Uterus (tissue), 4 donors: Measurements from ENCODE around the gene GADD45G. TPM values are rescaled to one million over a fixed set of nuclear protein-coding genes. Genes with fewer than 3 reads are reported as not detected.

Experiments
- DNase-seq, 2 donors: peaks; one replicate each; pipeline ENCODE4 v3.0.0-alpha.2; 2019 to 2020
- H3K27ac ChIP-seq, 2 donors: fragments of 200-600 bp; sonication (generic); 1 replicate in 1 of 2; 2 replicates in 1 of 2; pipeline ENCODE4 v1.5.1; 2016 to 2018
- H3K27me3 ChIP-seq, 2 donors: fragments of 200-600 bp; sonication (generic); one replicate each; pipeline ENCODE4 v1.5.1; 2018 to 2019; ENCODE audit warnings: control low read depth in 1 of 2
- H3K36me3 ChIP-seq, 2 donors: fragments of 200-600 bp; sonication (generic); one replicate each; pipeline ENCODE4 v1.5.1; 2019; ENCODE audit warnings: control low read depth in 1 of 2
- H3K4me1 ChIP-seq, 2 donors: fragments of 200-600 bp; sonication (generic); one replicate each; pipeline ENCODE4 v1.5.1; 2018 to 2019; ENCODE audit warnings: control low read depth in 1 of 2
- H3K4me3 ChIP-seq, 2 donors: fragments of 200-600 bp; sonication (generic); 1 replicate in 1 of 2; 2 replicates in 1 of 2; pipeline ENCODE4 v1.5.1; 2018 to 2019; ENCODE audit warnings: mild to moderate bottlenecking in 1 of 2
- H3K9me3 ChIP-seq, 2 donors: fragments of 200-600 bp; sonication (generic); one replicate each; pipeline ENCODE4 v1.5.1; 2019; ENCODE audit warnings: control low read depth in 1 of 2
- POLR2A ChIP-seq, 2 donors: fragments of 450-650 bp; IDR thresholded peaks; one replicate each; pipeline ENCODE4 v1.6.1; 2016; ENCODE audit warnings: antibody characterized with exemption in 2 of 2, mild to moderate bottlenecking in 1 of 2, moderate library complexity in 1 of 2
- intact Hi-C: fragments of 100-400 bp; cut with DNase I; formaldehyde crosslinking; loops from one replicate; pipeline ENCODE4 v1.15.1; 2023; ENCODE audit warnings: low total_unique reads
- total RNA-seq, 4 donors: library from RNA; depleted of rRNA in 3 of 4; stranded (reverse); fragments of >200 nt in 3 of 4; gene quantifications; one replicate each; pipeline versions ENCODE4 v1.1.0 to v1.2.4, GENCODE V29; 2014 to 2023
- TF ChIP-seq, protein P1 (sequence below), 4 experiments: fragments of 200-600 bp in 2 of 4; fragments of 450-650 bp in 2 of 4; sonication (generic) in 2 of 4; IDR thresholded peaks; one replicate each; pipeline ENCODE4 v1.5.1; 2016 to 2019; ENCODE audit warnings: antibody characterized with exemption in 4 of 4, mild to moderate bottlenecking in 2 of 4, moderate library complexity in 1 of 4
- donor health status: DM: yes; HTN: yes; CAD: no.

Gene GADD45G
- total RNA-seq, 4 donors from 2014 or later = 0.88 to 91.2 (median 15.3) TPM

- no peak for TF ChIP-seq POLR2A (IDR thresholded peaks at IDR 0.05)
- TF ChIP-seq, protein P1, sequence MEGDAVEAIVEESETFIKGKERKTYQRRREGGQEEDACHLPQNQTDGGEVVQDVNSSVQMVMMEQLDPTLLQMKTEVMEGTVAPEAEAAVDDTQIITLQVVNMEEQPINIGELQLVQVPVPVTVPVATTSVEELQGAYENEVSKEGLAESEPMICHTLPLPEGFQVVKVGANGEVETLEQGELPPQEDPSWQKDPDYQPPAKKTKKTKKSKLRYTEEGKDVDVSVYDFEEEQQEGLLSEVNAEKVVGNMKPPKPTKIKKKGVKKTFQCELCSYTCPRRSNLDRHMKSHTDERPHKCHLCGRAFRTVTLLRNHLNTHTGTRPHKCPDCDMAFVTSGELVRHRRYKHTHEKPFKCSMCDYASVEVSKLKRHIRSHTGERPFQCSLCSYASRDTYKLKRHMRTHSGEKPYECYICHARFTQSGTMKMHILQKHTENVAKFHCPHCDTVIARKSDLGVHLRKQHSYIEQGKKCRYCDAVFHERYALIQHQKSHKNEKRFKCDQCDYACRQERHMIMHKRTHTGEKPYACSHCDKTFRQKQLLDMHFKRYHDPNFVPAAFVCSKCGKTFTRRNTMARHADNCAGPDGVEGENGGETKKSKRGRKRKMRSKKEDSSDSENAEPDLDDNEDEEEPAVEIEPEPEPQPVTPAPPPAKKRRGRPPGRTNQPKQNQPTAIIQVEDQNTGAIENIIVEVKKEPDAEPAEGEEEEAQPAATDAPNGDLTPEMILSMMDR (IDR thresholded peaks at IDR 0.05) = no peak
- Histone ChIP-seq H3K36me3 (no peaks in the 10 kb centered on the region), H3K27ac (no peak overlapping the region), H3K9me3 (no peaks in the 10 kb centered on the region), H3K27me3 (no peaks in the 10 kb centered on the region), H3K4me1 (no peaks in the 10 kb centered on the region), H3K4me3 (no peak overlapping the region)
- no peak for DNase-seq
- intact Hi-C loops = no loop called here
Observed at GRCh38 chr9:89625721-89626687, 21.2 kb downstream of the GADD45G start.

GRCh38 chr9:89626741-89627265 is 22.0 kb downstream of the GADD45G start:
- H3K36me3 ChIP-seq = no peaks in the 10 kb centered on the region
- intact Hi-C loops = no loop called here
- H3K27ac ChIP-seq = no peak overlapping the region
- no peaks in the 10 kb centered on the region for H3K27me3 ChIP-seq
- no peaks in the 10 kb centered on the region for H3K4me1 ChIP-seq
- no peak overlapping the region for H3K4me3 ChIP-seq
- DNase-seq = no peak
- TF ChIP-seq POLR2A (IDR thresholded peaks at IDR 0.05) = no peak
- TF ChIP-seq, protein P1 (IDR thresholded peaks at IDR 0.05) = no peak
- no peaks in the 10 kb centered on the region for H3K9me3 ChIP-seq

DNA sequence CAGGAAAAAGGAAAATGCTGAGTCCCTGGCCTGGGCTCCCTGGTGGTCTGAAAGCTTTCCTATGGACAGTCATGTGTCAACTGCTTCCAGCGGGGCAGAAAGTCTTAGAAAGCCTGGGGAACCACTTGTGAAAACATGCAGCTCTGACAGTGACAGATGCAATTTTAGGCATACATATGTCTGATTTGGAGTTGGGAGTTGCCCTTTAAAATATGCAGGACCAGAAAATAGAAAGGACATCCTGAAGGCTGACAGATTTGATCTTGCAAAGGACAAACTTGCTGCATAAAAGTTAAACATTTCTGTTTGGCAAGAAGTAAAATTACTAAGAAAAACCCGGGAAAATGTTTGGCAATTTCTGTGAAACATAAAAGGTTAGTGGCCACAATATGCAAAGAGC is 23.8 kb downstream of the GADD45G start:
- Histone ChIP-seq H3K36me3 (no peaks in the 10 kb centered on the region), H3K27me3 (no peaks in the 10 kb centered on the region), H3K9me3 (no peaks in the 10 kb centered on the region), H3K4me1 (no peaks in the 10 kb centered on the region), H3K27ac (no peak overlapping the region), H3K4me3 (no peak overlapping the region)
- no peak for DNase-seq
- TF ChIP-seq POLR2A (IDR thresholded peaks at IDR 0.05) = no peak
- TF ChIP-seq, protein P1 (IDR thresholded peaks at IDR 0.05) = no peak
- intact Hi-C loops = no loop called here

- intact Hi-C loops = no loop called here
- Histone ChIP-seq H3K4me1 (no peaks in the 10 kb centered on the region), H3K27ac (no peak overlapping the region), H3K36me3 (no peaks in the 10 kb centered on the region), H3K9me3 (no peaks in the 10 kb centered on the region), H3K4me3 (no peak overlapping the region), H3K27me3 (no peaks in the 10 kb centered on the region)
- DNase-seq = no peak
- TF ChIP-seq, protein P1 (IDR thresholded peaks at IDR 0.05) = no peak
Observed at GRCh38 chr9:89629081-89629976, 24.5 kb downstream of the GADD45G start.
